PC-3 (cell line): ENCODE measurements around the gene ASPRV1.

Experiments used
- EZH2 ChIP-seq: fragments of 300-600 bp; sonication (generic); IDR thresholded peaks from one replicate; pipeline ENCODE4 v1.6.1; 2017; ENCODE audit warnings: antibody characterized with exemption, mild to moderate bottlenecking, low read length; ENCODE audit not compliant: unreplicated experiment
- TF ChIP-seq, protein P1 (sequence below): fragments of 300-600 bp; sonication (generic); conservative IDR thresholded peaks from 2 replicates; pipeline ENCODE4 v1.5.1; 2017; ENCODE audit warnings: antibody characterized with exemption, low read depth, mild to moderate bottlenecking, low read length

DNA sequence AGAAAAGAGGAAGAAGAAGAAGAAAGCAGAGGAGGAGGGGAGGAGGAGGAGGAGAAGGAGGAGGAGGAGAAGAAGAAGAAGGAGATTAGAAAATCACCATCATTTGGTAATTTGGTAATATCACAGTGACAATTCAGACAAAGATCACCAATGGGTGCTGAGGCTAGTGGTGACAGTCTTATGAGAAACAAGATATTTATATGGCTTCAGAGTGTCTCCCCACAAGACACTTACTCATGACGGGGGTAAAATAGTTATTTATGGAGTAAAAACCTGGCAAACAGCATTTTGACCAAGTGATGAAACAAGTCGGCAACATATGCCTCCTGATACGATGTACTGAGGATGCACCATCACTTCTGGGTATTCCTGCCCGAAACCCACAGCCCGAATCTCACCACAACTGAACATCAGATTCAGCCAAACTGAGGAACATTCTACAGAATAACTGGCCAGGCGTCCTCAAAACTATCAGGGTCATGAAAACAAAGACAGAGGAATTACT is 4.9 kb downstream of the ASPRV1 start:
- TF ChIP-seq, protein P1, sequence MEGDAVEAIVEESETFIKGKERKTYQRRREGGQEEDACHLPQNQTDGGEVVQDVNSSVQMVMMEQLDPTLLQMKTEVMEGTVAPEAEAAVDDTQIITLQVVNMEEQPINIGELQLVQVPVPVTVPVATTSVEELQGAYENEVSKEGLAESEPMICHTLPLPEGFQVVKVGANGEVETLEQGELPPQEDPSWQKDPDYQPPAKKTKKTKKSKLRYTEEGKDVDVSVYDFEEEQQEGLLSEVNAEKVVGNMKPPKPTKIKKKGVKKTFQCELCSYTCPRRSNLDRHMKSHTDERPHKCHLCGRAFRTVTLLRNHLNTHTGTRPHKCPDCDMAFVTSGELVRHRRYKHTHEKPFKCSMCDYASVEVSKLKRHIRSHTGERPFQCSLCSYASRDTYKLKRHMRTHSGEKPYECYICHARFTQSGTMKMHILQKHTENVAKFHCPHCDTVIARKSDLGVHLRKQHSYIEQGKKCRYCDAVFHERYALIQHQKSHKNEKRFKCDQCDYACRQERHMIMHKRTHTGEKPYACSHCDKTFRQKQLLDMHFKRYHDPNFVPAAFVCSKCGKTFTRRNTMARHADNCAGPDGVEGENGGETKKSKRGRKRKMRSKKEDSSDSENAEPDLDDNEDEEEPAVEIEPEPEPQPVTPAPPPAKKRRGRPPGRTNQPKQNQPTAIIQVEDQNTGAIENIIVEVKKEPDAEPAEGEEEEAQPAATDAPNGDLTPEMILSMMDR, result no peak
- no peak for TF ChIP-seq EZH2
